ENCODE results near the gene DXO. TPM values are rescaled to one million over a fixed set of nuclear protein-coding genes. Genes with fewer than 3 reads are reported as not detected.

DXO gene
- total RNA-seq, 2 experiments from 2014 or later = 30.0 to 31.1 TPM

DNA sequence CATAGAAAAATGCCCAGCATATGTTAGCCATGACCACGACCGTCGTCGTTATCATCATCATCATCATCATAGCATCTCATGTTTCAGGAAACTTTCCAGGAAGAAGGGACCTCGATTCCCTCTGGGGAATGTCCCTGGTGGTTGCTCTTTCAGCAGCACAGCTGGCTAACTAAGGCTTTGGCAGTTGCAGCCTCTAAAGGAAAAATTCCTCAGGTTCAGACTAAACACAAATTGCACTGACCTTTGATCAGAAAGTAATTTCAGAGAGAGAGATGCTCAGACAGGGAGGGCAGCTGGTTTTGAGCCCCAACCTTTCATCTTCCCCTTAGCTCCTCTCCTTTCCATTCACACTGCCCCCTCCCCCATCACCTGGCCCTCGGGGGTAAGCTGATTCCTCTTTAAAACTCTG is 31.7 kb downstream of the DXO start:
- ATAC-seq (ENCODE audit: poor library complexity) = no peak
- Mint-ChIP-seq H3K27ac (no peak overlapping the region), H3K36me3 (ENCODE audit: low read depth) (no peaks in the 10 kb centered on the region), H3K4me1 (ENCODE audit: low read depth) (no peaks in the 10 kb centered on the region), H3K4me3 (no peak overlapping the region), H3K27me3 (peaks cover 13% of the 10 kb centered on the region), H3K9me3 (no peaks in the 10 kb centered on the region)
- H3K36me3 ChIP-seq (ENCODE audit: insufficient read depth, low read length) = no peaks in the 10 kb centered on the region
- ChIA-PET CTCF (no interaction called here), POLR2A (no interaction called here)
- peaks cover 4 to 10% of the 10 kb centered on the region in 2 experiments for H3K27me3 ChIP-seq (ENCODE audit: control insufficient read depth in 1 of 2, insufficient read depth in 2 of 2, low read length in 2 of 2)
- H3K27ac ChIP-seq (ENCODE audit: low read depth in 1 of 2, low read length in 2 of 2) = no peak overlapping the region
- no peak overlapping the region for H3K4me3 ChIP-seq (ENCODE audit: low read length)
- TF ChIP-seq, protein P1, sequence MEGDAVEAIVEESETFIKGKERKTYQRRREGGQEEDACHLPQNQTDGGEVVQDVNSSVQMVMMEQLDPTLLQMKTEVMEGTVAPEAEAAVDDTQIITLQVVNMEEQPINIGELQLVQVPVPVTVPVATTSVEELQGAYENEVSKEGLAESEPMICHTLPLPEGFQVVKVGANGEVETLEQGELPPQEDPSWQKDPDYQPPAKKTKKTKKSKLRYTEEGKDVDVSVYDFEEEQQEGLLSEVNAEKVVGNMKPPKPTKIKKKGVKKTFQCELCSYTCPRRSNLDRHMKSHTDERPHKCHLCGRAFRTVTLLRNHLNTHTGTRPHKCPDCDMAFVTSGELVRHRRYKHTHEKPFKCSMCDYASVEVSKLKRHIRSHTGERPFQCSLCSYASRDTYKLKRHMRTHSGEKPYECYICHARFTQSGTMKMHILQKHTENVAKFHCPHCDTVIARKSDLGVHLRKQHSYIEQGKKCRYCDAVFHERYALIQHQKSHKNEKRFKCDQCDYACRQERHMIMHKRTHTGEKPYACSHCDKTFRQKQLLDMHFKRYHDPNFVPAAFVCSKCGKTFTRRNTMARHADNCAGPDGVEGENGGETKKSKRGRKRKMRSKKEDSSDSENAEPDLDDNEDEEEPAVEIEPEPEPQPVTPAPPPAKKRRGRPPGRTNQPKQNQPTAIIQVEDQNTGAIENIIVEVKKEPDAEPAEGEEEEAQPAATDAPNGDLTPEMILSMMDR (IDR thresholded peaks at IDR 0.05) = no peak
- H3K4me1 ChIP-seq (ENCODE audit: insufficient read depth, low read length) = no peaks in the 10 kb centered on the region
- DNase-seq = no peak
- intact Hi-C loops (cut with DNase I, micrococcal nuclease) = no loop called here
- no peaks in the 10 kb centered on the region for H3K9me3 ChIP-seq (ENCODE audit: control insufficient read depth in 1 of 2, insufficient read depth in 1 of 2, low read length in 2 of 2)

DNA sequence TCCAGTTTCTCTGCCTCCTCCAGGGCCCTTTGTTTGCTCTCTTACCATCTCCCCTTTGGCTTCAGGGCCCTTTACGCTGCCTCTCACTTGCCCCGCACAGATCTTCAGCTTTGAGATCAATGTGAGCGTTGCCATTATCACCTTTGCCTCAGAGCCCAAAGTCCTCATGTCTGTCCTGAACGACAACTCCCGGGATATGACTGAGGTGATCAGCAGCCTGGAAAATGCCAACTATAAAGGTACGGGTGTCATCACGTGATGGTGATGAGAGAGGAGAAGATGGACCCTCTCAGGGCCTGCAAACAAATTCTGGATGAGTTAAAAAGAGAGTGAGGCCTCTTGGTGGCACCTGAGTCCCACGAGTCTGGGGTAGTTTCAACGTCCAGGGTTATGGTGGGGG is 36.1 kb downstream of the DXO start:
- H3K9me3 Mint-ChIP-seq = no peaks in the 10 kb centered on the region
- intact Hi-C loops (cut with DNase I, micrococcal nuclease) = no loop called here
- Histone ChIP-seq H3K36me3 (ENCODE audit: insufficient read depth, low read length) (no peaks in the 10 kb centered on the region), H3K27me3 (ENCODE audit: control insufficient read depth in 1 of 2, insufficient read depth in 2 of 2, low read length in 2 of 2) (no peaks in the 10 kb centered on the region), H3K27ac (ENCODE audit: low read depth in 1 of 2, low read length in 2 of 2) (no peak overlapping the region), H3K4me3 (ENCODE audit: low read length) (no peak overlapping the region), H3K9me3 (ENCODE audit: control insufficient read depth in 1 of 2, insufficient read depth in 1 of 2, low read length in 2 of 2) (no peaks in the 10 kb centered on the region), H3K4me1 (ENCODE audit: insufficient read depth, low read length) (no peaks in the 10 kb centered on the region)
- H3K4me1 Mint-ChIP-seq (ENCODE audit: low read depth) = no peaks in the 10 kb centered on the region
- POLR2A ChIA-PET = no interaction called here
- CTCF ChIA-PET = no interaction called here
- H3K27me3 Mint-ChIP-seq = peaks cover 10% of the 10 kb centered on the region
- H3K4me3 Mint-ChIP-seq = no peak overlapping the region
- no peak for DNase-seq
- TF ChIP-seq, protein P1 (IDR thresholded peaks at IDR 0.05) = no peak
- H3K27ac Mint-ChIP-seq = no peak overlapping the region
- H3K36me3 Mint-ChIP-seq (ENCODE audit: low read depth) = no peaks in the 10 kb centered on the region
- ATAC-seq (ENCODE audit: poor library complexity) = no peak

- Mint-ChIP-seq H3K27me3 (peaks cover 5% of the 10 kb centered on the region), H3K4me3 (no peak overlapping the region), H3K27ac (no peak overlapping the region), H3K4me1 (ENCODE audit: low read depth) (no peaks in the 10 kb centered on the region), H3K36me3 (ENCODE audit: low read depth) (no peaks in the 10 kb centered on the region), H3K9me3 (no peaks in the 10 kb centered on the region)
- H3K36me3 ChIP-seq (ENCODE audit: insufficient read depth, low read length) = no peaks in the 10 kb centered on the region
- no peaks in the 10 kb centered on the region for H3K4me1 ChIP-seq (ENCODE audit: insufficient read depth, low read length)
- H3K4me3 ChIP-seq (ENCODE audit: low read length) = no peak overlapping the region
- DNase-seq (no peak), ATAC-seq (ENCODE audit: poor library complexity) (no peak)
- no peak overlapping the region for H3K27ac ChIP-seq (ENCODE audit: low read depth in 1 of 2, low read length in 2 of 2)
- POLR2A ChIA-PET = no interaction called here
- TF ChIP-seq, protein P1 (IDR thresholded peaks at IDR 0.05) = no peak
- no peaks in the 10 kb centered on the region for H3K9me3 ChIP-seq (ENCODE audit: control insufficient read depth in 1 of 2, insufficient read depth in 1 of 2, low read length in 2 of 2)
- intact Hi-C loops (cut with DNase I, micrococcal nuclease) = no loop called here
- CTCF ChIA-PET = no interaction called here
- H3K27me3 ChIP-seq (ENCODE audit: control insufficient read depth in 1 of 2, insufficient read depth in 2 of 2, low read length in 2 of 2) = no peaks in the 10 kb centered on the region
Observed at GRCh38 chr6:31935021-31935420, 36.9 kb downstream of the DXO start.
